Measurements from ENCODE around the gene TNNC1.

The TNNC1 gene
- 1.7 to 2.9 reads per million in 2 donors for total RNA-seq

- DNase-seq, result no peak
These were observed at the start of gene TNNC1 for GRCh38 chr3:52453496-52454249. Gene TNNC1 (minus strand): TSS chr3:52454041. CDS start chr3:52454015, 26 bp downstream.

GRCh38 chr3:52502808-52503350 lies 49.0 kb upstream of the TNNC1 start:
- no peak for DNase-seq

- no peak for DNase-seq
These were observed 48.2 kb upstream of the TNNC1 start for GRCh38 chr3:52502001-52502400.

DNA sequence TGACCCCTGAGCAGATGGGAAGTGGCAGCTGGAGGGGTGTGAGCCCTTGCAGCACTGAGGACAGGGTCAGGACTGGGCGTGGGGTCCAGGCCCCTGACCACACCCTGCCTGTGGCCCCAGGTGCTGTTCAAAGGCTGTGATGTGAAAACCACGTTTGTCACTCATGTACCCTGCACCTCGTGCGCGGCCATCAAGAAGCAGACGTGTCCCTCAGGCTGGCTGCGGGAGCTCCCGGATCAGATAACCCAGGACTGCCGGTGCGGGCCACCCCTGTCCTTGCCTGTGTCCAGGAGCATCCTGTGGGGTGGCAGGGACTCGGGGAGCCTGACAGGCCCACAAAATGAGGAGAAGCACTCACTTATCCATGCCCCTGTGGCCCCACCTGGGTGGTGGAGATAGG lies 47.2 kb upstream of the TNNC1 start:
- DNase-seq, result no peak

DNA sequence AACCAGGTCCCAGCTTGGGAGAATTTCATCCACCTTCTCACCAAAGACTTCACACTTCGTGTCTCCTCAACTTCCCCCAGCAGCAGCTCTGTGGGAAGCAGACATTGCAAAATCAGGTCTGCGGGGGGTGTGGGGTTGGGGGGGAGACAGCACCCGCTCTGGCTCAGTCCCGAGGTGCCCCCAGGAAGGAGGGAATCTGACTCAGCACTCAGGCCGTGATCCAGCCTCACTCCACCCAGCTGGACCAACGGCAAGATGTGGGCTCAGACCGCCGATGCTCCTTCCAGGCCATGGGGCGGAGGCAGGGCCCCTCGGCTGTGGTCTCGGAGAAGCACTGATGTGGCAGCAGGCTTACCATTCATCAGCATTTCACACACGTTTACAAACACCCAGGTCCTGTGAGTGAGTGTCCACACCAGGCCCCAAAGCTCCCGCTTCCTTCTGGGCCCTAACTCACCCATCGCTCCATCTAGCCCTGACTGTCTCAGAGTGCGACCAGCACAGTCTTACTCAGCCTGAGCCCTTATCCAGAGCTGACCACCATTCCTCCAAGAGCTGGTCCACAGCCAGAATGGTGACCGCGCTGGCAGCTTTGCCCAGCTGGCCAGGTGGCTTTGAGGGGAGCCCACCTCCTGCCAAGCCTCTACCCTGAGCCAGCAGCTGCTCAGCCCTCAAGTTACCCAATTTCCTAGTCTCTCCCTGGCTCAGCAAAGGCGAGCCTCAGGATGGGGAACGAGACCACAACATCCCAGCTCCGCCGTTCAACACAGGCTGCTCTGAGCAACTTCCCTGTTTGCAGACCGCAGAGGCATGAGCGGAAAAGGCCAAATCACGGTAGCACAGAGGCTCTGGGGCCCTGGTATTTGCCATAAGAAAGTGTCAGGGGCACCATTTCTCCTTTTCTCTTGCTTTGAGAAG lies 44.6 kb upstream of the TNNC1 start:
- DNase-seq, result no peak

GRCh38 chr3:52495777-52496602 lies 42.1 kb upstream of the TNNC1 start:
- no peak for DNase-seq

- no peak for DNase-seq
These were observed 41.1 kb upstream of the TNNC1 start, which contains the start of gene STAB1 for GRCh38 chr3:52494886-52495495. Gene STAB1 (plus strand): TSS chr3:52495338. CDS start chr3:52495414, 76 bp downstream.

DNA sequence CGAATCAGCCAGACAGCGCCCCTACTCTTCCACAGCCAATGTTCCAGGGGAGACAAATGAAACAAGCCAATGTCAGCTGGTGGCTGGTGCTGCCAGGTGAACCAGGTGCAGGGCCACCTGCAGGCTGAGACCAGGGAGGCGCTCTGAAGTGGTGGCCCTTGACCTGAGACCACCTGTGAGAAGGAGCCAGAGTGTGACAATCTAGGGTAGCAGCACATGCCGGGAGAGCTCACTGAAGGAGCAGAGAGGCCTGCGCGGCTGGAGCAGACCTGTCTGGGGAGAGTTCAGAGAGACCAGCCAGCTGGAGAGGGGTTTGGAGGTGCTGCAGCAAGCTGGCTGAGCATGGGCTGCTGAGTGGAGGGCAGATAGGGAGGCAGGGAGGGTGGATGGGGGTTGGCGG lies 40.6 kb upstream of the TNNC1 start:
- no peak for DNase-seq

GRCh38 chr3:52493232-52494017 lies 39.6 kb upstream of the TNNC1 start:
- no peak for DNase-seq

DNA sequence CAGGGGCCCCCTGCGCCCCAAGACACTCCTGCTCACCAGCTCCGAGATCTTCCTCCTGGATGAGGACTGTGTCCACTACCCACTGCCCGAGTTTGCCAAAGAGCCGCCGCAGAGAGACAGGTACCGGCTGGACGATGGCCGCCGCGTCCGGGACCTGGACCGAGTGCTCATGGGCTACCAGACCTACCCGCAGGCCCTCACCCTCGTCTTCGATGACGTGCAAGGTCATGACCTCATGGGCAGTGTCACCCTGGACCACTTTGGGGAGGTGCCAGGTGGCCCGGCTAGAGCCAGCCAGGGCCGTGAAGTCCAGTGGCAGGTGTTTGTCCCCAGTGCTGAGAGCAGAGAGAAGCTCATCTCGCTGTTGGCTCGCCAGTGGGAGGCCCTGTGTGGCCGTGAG lies 38.2 kb upstream of the TNNC1 start:
- DNase-seq, result no peak

DNA sequence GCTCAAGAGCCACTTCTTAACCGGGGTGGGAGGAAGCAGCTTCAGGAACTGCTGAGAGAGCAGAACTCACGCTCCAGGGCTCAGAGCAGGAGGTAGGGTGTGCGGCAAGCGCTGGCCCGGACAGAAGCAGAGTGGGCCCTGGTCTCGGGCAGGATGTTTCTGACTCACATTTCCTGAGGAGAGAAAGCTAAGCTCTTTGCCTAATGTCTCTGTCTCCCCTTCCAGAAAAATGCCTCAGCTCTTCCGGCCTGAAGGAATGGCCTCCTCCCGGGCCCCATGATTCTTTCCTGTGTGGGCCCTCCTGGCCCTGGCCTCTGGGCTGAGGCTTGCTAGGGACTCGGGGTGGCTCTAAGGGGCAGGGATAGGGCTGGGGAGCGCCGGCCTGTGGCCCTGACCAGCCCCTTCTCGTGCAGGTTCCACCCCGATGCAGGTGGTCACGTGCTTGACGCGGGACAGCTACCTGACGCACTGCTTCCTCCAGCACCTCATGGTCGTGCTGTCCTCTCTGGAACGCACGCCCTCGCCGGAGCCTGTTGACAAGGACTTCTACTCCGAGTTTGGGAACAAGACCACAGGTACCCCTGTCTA lies 37.2 kb upstream of the TNNC1 start:
- DNase-seq, result no peak

GRCh38 chr3:52490035-52490938 lies 36.4 kb upstream of the TNNC1 start:
- no peak for DNase-seq

DNA sequence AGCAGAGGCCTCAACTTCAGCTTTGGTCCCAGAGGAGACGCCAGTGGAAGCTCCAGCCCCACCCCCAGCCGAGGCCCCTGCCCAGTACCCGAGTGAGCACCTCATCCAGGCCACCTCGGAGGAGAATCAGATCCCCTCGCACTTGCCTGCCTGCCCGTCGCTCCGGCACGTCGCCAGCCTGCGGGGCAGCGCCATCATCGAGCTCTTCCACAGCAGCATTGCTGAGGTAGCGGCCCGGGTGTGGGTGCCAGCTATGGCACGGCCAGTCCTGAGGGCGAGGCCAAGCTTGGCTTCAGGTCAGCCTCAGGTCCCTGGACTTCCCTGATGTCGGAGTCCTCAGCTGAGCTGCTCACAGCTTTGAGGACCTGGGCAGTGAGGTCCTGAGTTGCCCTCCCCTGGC lies 35.6 kb upstream of the TNNC1 start:
- no peak for DNase-seq

- DNase-seq, result no peak
These were observed 34.9 kb upstream of the TNNC1 start for GRCh38 chr3:52488746-52489145.

DNA sequence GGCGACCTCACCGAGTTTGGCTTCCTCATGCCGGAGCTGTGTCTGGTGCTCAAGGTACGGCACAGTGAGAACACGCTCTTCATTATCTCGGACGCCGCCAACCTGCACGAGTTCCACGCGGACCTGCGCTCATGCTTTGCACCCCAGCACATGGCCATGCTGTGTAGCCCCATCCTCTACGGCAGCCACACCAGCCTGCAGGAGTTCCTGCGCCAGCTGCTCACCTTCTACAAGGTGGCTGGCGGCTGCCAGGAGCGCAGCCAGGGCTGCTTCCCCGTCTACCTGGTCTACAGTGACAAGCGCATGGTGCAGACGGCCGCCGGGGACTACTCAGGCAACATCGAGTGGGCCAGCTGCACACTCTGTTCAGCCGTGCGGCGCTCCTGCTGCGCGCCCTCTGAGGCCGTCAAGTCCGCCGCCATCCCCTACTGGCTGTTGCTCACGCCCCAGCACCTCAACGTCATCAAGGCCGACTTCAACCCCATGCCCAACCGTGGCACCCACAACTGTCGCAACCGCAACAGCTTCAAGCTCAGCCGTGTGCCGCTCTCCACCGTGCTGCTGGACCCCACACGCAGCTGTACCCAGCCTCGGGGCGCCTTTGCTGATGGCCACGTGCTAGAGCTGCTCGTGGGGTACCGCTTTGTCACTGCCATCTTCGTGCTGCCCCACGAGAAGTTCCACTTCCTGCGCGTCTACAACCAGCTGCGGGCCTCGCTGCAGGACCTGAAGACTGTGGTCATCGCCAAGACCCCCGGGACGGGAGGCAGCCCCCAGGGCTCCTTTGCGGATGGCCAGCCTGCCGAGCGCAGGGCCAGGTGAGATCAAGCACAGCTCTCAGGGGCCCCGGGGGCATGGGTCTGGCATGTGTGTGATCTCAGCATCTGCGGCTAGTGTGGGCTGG lies 34.2 kb upstream of the TNNC1 start:
- no peak for DNase-seq

GRCh38 chr3:52487050-52487787 lies 33.4 kb upstream of the TNNC1 start:
- no peak for DNase-seq

DNA sequence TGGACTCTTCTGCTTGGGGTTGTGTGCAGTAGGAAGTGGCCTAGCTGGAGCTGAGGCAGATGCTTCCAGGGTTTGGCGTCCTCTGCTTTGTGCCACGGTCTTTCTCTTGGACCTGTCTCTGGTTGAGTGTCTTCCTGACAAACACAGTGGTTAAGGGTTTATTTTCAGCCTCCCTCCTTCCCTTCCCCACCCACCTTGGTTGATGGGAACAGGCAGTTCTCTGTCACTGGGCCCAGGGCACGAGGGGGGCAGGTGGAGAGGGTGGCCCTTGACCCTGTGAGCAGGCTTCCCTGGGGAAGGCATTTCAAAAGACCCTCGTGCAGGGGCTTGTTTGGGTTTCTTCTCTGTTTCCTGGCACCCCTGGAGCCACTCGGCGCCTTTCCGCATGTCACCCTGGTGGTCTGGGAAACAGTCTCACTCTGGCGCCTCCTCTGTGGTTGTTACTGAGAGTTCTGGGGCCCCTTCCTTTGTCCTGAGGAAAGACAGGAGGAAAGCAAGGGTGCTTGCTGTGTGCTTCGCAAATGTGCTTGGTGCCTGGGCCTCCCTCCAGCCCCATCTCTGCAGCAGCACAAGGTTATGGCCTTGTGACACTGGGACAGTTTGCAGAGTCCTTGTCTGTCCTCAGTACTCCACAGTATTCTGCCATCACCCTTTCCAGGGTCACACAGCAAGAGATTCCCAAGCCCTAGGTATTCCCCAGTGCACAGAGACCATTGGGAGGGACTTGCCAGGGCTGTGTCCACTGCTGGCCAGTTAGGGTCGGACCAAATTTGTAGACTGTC lies 31.0 kb upstream of the TNNC1 start:
- DNase-seq, result no peak
